Gastrocnemius medialis (tissue), 4 donors: ENCODE measurements around the gene TMEM117.

Source experiments
- CTCF ChIP-seq, 5 experiments: fragments of 450-650 bp in 3 of 5; fragments of 200-600 bp in 2 of 5; sonication (generic) in 2 of 5; IDR thresholded peaks in 4 of 5; conservative IDR thresholded peaks in 1 of 5; 1 replicate in 4 of 5; 2 replicates in 1 of 5; pipeline ENCODE4 v1.5.1; 2016 to 2019; ENCODE audit warnings: antibody characterized with exemption in 5 of 5, mild to moderate bottlenecking in 3 of 5, moderate library complexity in 3 of 5
- POLR2A ChIP-seq, 2 donors: fragments of 450-650 bp; IDR thresholded peaks; one replicate each; pipeline ENCODE4 v1.6.1; 2017; ENCODE audit warnings: antibody characterized with exemption in 2 of 2, mild to moderate bottlenecking in 2 of 2, moderate library complexity in 2 of 2

DNA sequence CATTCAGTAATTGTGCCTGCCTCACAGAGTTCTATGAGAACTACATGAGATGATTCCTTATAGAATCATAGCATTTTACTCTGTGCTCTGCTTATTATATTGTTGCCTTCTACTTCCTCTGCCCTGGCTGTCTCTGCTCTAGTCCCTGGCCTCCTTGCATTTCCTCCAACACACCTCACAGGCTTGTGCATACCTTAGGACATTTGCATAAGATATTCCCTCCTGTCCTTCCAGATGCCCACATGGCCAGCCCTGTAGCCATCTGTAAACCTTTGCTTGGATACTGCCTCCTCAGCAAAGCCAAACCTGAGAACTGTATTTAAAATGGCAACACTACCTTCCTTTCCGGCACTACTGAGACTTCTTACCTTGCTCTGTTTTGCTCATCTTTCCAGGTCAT lies 586.7 kb downstream of the TMEM117 start:
- TF ChIP-seq CTCF (IDR thresholded peaks at IDR 0.05 in 4 of 5, conservative IDR thresholded peaks at IDR 0.05 in 1 of 5): no peak
- no peak for TF ChIP-seq POLR2A (IDR thresholded peaks at IDR 0.05)
